DMS153 treated with DMSO at 0.1 percent for 48 hours (cell line): ENCODE measurements around the gene KLF9.
A peak's percentile ranks its signal among the peaks of the same experiment; 100 is the strongest.

Experiments
- DNase-seq: peaks from one replicate; lab custom pipeline; 2025; ENCODE audit not compliant: unreplicated experiment; lab: John Stamatoyannopoulos, UW

Gene KLF9

GRCh38 chr9:70413799-70414775 lies at the start of gene KLF9:
Gene KLF9 (minus strand): TSS chr9:70414657. CDS start chr9:70413363, 1,294 bp downstream.
- DNase-seq = peak; percentile 80

GRCh38 chr9:70463877-70464276 lies 49.4 kb upstream of the KLF9 start:
- no peak for DNase-seq

- no peak for DNase-seq
These were observed 47.8 kb upstream of the KLF9 start for GRCh38 chr9:70462300-70462699.

GRCh38 chr9:70457235-70457634 lies 42.8 kb upstream of the KLF9 start:
- DNase-seq = no peak

- DNase-seq = no peak
These were observed 41.7 kb upstream of the KLF9 start for GRCh38 chr9:70455993-70456704.

GRCh38 chr9:70452365-70452764 lies 37.9 kb upstream of the KLF9 start:
- no peak for DNase-seq

GRCh38 chr9:70451765-70452164 lies 37.3 kb upstream of the KLF9 start:
- DNase-seq = no peak

GRCh38 chr9:70450738-70451137 lies 36.3 kb upstream of the KLF9 start:
- no peak for DNase-seq

GRCh38 chr9:70449461-70449860 lies 35.0 kb upstream of the KLF9 start:
- no peak for DNase-seq

GRCh38 chr9:70448919-70449318 lies 34.5 kb upstream of the KLF9 start:
- no peak for DNase-seq

- DNase-seq = no peak
These were observed 30.4 kb upstream of the KLF9 start for GRCh38 chr9:70444904-70445303.

GRCh38 chr9:70442328-70442848 lies 27.9 kb upstream of the KLF9 start:
- DNase-seq = no peak

GRCh38 chr9:70441622-70442021 lies 27.2 kb upstream of the KLF9 start:
- DNase-seq = no peak

GRCh38 chr9:70439991-70440706 lies 25.7 kb upstream of the KLF9 start:
- no peak for DNase-seq

GRCh38 chr9:70438341-70438928 lies 24.0 kb upstream of the KLF9 start:
- no peak for DNase-seq

- no peak for DNase-seq
These were observed 21.5 kb upstream of the KLF9 start for GRCh38 chr9:70435948-70436347.

GRCh38 chr9:70429899-70430298 lies 15.4 kb upstream of the KLF9 start:
- DNase-seq = no peak

GRCh38 chr9:70428781-70429180 lies 14.3 kb upstream of the KLF9 start:
- no peak for DNase-seq

GRCh38 chr9:70427161-70427945 lies 12.9 kb upstream of the KLF9 start:
- no peak for DNase-seq

- no peak for DNase-seq
These were observed 10.7 kb upstream of the KLF9 start for GRCh38 chr9:70425192-70425591.
